22Rv1 (cell line): ENCODE measurements around the gene PEX11B.

Experiments used
- ZFX ChIP-seq: fragments of 450-650 bp; IDR thresholded peaks from 2 replicates; pipeline ENCODE4 v1.6.1; 2017; ENCODE audit warnings: antibody characterized with exemption, borderline replicate concordance
- TF ChIP-seq, protein P1 (sequence below): fragments of 450-650 bp; IDR thresholded peaks from 2 replicates; pipeline ENCODE4 v1.5.1; 2017; ENCODE audit warnings: mild to moderate bottlenecking

DNA sequence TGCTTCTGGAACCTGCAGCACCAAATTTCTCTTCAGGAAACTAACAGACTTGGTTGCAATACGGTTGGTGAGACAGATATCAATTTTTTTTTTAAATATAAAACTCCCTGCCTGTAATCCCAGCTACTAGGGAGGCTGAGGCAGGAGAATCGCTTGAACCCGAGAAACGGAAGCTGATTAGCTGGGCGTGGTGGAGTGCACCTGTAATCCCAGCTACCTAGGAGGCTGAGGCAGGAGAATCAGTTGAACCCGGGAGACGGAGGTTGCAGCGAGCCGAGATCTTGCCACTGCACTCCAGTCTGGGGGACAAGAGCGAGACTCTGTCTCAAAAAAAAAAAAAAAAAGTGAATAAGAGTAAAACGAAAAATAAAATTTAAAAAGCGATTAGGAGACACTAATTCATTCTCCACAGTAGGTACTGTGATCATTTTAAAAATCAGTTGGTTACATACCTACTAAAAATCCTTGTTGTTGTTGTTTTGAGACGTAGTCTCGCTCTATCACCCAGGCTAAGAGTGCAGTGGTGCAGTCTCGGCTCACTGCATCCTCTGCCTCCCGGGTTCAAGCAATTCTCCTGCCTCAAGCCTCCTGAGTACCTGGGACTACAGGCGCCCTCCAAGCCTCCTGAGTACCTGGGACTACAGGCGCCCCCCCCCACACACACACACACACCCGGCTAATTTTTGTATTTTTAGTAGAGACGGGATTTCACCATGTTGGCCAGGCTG, 9.6 kb upstream of the PEX11B start:
- TF ChIP-seq, protein P1, sequence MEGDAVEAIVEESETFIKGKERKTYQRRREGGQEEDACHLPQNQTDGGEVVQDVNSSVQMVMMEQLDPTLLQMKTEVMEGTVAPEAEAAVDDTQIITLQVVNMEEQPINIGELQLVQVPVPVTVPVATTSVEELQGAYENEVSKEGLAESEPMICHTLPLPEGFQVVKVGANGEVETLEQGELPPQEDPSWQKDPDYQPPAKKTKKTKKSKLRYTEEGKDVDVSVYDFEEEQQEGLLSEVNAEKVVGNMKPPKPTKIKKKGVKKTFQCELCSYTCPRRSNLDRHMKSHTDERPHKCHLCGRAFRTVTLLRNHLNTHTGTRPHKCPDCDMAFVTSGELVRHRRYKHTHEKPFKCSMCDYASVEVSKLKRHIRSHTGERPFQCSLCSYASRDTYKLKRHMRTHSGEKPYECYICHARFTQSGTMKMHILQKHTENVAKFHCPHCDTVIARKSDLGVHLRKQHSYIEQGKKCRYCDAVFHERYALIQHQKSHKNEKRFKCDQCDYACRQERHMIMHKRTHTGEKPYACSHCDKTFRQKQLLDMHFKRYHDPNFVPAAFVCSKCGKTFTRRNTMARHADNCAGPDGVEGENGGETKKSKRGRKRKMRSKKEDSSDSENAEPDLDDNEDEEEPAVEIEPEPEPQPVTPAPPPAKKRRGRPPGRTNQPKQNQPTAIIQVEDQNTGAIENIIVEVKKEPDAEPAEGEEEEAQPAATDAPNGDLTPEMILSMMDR, result no peak
- TF ChIP-seq ZFX, result no peak
